Occipital lobe (tissue), 2 donors: ENCODE measurements around the gene MEIS1. TPM values are rescaled to one million over a fixed set of nuclear protein-coding genes. Genes with fewer than 3 reads are reported as not detected.

Experiments
- DNase-seq: peaks from one replicate; lab custom pipeline; 2025; lab: John Stamatoyannopoulos, UW
- total RNA-seq: library from RNA; depleted of rRNA; stranded (reverse); fragments of >200 nt; gene quantifications from one replicate; pipeline ENCODE4 v1.2.3, GENCODE V29; 2014

Gene MEIS1
- total RNA-seq, 1 donor from 2014 or later = 20.7 TPM

DNA sequence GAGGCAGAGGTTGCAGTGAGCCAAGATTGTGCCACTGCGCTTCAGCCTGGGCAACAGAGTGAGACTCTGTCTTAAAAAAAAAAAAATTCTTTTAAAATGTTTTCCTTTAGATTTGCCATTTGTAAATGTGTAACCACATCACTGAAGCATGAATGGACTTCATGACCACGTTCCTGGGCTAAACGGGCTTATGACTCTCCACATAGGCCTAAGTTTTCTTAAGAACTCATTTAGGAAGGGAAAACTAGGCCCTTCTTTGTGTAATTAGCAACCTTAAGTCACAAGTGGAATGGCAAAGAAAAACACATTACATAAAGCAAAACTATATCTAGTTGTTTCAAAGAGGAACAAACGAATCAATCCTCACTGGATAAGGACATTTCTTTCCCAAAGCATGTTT is 99.5 kb downstream of the MEIS1 start:
- no peak for DNase-seq

DNA sequence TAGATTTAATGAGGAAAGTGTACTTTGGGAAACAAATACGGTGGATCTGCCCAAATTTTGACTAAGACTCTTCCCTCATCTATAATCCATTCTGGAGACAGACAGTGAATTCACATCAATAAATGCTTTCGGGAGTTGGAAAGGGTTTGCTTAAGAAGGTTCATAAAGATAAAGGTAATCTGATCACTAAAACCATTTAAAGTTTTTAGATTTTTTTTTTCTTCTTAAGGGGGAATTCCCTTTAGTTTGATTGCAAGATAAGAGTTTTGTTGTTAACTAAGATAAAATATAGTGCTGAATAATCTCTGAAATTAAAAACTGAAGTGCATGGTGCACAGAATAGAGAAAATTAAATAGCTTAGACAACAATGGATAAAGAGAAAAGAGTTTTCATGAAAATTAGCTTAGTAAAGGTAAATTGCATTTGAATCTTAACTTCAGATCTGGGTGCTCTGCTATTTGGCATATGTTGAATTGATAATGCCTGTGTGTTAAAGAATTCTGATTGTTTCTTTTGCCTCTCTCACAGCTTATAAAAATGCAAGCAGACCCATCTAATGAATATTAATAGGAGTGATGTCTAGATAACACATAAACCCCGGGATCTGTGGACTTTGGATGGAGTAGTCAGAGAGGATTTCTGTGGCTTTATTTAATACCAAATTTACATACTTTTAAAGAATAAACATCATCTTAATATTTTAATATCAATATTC is 100.8 kb downstream of the MEIS1 start:
- DNase-seq = no peak

DNA sequence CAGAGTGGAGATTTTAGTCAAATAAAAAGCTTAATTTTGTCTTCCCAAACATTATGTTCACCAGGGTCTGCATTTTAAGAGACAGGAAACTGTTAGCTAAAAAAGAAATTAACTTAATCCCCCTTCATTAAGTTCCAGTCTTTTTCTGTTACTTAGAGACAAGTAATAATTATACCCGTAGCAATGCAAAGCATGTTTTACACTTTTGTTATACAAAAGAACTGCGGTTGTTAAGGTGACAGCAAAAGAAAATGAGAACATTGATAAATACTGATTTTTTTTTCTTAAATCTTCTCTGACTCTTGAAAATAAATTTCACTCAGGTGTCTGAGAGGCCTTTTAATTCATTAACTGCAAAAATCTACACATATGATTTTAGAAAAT is 101.4 kb downstream of the MEIS1 start:
- DNase-seq = no peak

DNA sequence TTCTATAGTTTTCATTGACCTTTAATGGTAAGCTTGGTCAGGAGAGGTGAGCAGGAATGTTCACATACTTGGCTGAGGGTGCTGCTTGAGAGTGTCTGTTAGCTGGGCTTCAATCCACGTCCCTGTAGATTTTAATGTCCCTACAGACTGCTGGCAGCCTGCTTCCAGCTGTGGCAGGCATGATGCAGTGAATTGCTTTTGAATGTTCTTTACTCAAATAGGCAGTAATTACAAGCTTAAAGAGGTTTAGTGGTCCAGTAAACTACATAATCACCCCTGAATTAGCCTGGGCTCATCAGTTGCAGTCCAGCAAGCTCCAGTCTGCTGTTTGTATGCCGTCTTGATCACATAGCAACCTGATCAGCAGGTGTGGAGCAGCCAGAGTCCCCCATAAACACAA is 102.1 kb downstream of the MEIS1 start:
- DNase-seq = no peak

DNA sequence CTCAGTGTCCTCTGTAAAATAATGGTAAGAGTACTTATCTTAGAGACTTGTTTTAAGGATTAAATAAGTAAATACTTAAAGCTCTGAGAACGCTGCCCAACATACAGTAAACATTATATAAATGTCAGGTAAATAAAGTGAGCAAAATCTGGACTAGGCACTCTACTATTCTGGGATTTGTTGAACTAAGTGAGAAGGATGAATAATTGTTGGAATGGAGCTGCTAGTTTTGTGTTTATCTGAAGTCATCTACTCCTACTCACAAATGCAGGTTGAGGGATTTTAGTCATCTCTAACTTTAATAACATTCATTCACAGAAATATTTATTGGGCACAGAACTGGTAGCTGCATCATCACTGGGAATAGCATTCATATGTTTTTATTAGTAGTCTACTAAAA is 103.4 kb downstream of the MEIS1 start:
- no peak for DNase-seq

DNA sequence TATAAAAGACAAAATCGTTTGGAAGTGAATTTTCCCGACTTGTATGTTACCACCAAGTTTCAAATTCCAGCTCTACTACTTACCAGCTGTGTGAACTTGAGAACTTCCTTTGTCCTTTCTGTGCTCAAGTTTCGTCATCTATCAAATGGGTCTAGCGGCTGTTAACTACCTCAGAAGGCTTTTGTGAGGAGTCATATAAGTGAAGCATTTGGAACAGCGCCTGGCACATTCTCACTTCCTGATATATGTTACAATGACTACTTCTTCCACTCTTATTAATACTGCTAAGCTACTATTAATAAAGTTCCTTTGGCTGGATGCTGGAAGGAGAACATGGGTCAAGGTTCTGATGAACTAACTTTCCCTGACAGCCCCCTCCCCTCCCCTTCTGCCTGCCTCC is 104.5 kb downstream of the MEIS1 start:
- no peak for DNase-seq

DNA sequence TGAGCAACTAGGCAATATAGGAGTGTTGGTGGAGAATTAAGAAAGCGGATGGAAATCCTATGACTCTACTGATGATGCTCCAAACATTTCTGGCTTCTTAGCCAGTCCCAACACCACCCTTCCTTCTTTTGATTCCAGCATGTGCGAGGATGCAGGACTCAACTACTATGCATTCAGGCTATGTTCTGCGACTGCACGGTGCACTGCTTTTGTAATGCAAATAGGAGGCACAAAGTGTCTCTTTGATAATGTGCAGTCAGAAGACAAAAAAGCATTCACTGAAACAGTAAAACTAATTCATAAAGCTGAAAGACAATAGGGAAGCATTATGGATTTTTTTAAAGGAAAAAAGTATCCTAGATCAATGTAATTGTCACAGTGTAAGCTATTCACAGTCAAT is 106.7 kb downstream of the MEIS1 start:
- DNase-seq = peak; percentile 9

DNA sequence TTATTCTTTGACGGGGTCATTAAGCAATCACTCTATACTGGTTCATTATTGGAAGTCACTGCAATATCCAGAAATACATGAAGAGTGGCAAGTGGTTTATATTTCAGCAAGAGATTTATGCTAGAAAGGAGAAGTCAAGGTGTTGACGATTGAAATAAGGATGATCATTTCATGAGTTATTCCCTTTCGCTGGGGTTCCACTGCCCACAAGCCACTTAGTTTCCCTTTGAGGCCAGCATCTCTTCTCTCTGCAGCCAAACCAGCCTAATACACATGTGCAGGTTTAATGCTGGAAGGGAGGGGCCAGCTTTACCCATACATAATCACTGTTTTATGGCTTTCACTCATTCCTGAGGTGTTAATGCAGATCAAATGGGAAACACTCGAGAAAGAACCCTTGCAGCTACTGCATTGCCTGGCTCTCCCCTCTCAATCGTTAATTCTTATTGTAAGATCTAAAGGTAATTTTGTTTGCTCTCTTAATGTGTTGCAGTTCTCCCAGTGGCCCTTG is 108.4 kb downstream of the MEIS1 start:
- no peak for DNase-seq

DNA sequence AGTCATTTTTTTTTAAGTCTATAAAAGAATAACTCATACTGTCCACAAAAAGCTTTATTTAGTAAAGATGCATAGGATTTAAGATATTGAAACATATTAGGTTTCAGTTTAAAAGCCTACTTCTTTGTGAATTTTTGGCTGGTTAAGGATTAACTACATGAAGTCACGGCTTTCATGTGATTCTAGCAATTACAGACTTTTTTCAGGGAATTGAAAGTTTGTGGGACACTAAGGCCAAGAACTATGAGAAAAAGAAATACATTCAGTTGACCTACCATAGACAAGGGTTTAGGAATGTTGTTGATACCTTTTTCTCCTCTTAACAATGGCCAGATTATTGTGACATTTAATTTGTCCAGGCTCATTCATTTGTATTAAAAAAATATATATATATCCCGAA is 109.3 kb downstream of the MEIS1 start:
- DNase-seq = no peak

DNA sequence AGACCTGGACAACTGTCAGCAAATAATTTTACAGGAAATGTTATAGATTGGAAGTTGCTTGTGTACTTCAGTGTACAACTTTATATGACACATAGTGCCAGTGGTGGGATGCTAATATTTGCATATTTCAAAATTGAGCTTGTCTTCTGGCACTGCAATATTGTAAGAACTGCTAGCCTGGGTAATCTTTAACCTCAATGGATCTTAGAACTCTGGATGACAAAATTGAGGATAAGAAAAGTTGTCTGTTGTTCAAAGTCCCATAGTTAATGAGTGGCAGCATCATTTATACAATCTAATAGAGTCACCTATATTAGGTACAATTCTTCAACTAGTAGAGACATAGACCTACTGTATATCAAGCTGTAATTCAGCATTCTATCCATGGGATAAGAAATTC is 110.3 kb downstream of the MEIS1 start:
- DNase-seq = no peak

DNA sequence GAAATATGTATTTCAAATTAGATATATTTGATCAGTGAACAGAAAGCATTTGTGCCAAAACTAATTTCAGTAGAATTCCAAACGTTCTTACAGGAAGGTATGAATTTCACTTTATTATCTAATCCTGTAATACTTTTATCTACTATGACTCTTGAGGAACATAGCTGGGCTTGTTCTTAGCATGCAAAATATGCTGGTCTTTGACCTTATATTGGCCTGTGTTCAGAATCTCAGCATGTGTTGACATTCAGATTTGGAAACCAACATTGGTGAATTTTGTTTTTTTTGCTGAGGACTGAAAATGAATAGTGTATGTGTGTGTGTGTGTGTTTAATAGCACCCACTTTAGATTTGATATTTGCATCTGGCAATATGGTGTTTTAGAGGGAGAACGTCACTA is 112.2 kb downstream of the MEIS1 start:
- no peak for DNase-seq

DNA sequence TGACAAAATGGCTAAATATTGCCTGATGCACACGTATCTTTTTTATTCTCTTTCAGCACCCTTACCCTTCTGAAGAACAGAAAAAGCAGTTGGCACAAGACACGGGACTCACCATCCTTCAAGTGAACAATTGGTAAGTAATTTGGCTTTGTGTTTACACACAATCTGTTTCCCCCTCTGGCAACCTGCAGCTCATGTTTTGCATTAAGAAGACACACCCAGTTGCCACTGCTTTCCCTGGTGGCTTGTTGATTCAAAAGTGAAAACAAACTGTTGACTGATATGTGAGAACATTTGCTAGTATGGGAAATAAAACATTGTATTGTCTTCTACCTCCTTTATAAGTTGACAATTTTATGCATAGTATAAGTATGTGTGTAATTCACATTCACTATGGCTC is 113.0 kb downstream of the MEIS1 start:
- DNase-seq = no peak

DNA sequence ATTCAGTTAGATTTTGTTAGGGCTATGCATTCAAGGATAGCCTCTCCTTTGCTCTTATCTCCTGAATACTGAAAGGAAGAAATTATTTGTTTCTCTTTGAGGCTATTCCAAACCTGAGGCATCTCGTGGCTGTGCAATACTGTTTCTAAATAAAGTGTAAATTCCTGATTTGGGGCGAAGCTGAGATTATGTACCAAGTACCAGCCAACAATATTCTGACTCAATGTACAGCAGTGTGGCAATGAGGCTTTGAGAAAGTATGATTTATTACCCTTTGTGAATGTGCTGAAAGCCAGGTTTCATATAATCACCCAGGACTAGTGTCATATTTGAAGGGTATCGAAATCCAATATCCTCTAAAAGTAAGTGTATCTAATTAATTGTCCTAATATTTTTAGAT is 113.5 kb downstream of the MEIS1 start:
- DNase-seq = no peak

DNA sequence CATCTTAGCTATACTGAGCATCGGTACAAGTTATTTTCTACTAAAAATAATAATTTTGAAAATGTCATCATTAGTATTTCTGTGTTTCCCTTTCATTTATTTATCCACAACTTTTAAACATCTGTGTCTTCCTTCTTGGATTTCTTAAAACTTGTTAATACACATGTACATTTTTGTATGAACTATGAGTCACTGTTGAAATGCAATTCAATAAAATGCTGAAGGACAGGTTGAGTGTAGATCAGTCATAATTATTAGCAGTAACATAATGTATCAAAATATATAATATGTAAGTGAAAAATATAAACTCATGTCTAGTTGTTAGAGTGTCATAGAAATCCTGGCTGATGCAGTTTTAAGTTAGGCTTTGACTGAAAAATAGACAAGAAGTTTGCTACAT is 115.9 kb downstream of the MEIS1 start:
- no peak for DNase-seq

DNA sequence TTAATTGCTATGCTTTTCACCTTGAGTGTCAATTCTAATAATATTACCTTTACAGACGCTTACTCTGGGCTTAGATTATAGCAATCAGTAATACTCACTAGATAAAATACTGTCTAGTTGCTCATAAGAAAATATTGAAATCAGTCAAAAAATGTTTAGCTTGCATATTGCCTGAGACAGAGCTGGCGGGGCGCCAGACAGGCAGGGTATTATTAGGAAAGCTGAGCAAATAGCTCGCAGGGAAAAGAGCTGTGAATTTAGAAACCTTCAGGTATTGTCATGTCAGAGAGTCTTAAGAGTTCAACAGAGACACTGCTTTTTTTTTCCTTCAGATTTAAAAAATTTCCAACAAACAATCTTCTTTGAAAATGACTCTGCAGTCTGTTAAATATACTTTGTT is 118.4 kb downstream of the MEIS1 start:
- DNase-seq = no peak

DNA sequence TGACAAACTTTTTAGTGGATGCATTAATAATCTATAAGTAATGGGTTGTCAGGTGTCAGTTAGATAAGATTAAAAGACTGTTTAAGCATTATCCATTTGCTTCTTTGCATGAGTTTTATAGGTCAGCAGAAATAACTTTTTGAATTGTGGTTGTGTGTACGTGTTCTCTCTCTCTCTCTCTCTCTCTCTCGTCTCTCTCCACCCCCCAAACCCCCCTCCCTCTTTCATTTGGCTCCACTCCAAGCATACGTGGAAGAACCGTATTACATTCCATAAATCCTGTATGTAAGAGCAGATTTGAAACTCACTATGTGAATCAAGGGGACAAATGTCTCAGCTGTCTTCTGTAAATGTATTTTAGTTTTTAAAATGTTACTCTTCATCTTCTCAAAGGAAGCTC is 120.2 kb downstream of the MEIS1 start:
- DNase-seq = no peak

DNA sequence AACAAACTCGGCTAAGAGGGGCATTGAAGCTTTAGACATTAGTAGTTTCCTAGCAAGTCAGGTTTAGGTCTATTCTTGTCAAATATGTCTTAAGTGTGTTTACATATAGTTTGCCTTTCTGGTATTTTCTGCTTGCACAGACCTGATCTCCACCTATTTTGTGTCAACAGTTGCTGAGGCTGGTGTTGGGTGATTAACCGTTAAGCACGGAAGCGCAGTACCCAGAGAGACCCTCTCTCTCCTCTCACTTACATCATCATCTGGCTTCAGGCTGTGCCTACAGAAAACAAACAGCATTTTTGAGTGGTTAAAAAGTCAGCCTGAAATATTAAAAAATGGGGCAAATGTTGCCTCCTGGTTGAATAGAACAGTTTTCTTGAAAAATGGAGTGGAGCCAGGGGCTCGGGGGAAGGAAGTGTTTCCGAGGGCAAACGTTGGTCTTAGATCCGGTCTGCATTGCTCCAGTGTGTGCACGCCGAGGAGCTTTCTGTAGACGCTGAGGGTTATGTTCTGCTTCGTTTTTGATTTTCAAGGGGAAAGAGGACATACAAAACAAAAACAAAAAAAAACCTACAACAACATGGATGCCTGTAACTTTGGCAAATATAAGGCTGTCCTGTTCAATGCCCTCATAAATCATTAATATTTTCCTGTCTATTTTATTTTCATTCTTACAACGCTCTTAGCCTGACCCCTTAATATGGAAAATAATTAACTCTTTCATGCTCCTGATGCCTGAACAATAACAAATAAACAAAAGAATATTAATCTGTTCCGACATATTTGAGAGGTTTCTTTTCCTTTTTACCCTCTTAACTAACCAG is 120.8 kb downstream of the MEIS1 start:
- no peak for DNase-seq

DNA sequence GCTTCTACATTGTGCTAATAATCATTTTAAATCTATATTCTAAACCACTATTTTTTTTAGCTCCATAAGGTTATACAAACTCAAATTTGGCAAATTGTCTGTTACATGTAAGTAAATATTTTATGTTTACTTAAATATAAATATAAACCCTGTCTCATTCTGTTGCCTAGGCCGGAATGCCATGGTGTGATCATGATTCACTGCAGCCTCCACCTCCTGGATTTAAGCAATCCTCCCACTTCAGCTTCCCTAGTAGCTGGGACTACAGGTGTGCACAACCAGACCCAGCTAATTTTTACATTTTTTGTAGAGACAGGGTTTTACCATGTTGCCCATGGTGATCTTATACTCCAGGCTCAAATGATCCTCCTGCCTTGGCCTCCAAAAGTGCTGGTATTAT is 124.7 kb downstream of the MEIS1 start:
- DNase-seq = no peak

DNA sequence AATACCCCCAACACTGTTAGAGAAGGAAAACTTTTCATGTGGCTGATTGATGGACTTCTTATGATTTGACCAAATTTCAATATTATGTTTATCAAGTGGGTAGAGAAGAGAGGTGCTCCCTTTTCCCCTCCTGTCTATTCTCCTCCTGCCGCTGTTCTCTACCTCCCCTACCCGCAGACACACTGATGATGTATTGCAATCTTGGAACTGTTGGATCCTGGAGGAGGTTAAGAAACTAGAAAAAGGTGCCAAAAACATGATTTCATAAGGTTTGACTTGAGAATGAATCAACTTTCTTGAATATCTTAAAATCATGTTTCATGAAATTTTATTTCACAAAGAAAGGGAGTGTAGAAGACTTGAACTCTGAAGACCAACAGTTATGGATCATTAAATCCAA is 125.8 kb downstream of the MEIS1 start:
- no peak for DNase-seq

DNA sequence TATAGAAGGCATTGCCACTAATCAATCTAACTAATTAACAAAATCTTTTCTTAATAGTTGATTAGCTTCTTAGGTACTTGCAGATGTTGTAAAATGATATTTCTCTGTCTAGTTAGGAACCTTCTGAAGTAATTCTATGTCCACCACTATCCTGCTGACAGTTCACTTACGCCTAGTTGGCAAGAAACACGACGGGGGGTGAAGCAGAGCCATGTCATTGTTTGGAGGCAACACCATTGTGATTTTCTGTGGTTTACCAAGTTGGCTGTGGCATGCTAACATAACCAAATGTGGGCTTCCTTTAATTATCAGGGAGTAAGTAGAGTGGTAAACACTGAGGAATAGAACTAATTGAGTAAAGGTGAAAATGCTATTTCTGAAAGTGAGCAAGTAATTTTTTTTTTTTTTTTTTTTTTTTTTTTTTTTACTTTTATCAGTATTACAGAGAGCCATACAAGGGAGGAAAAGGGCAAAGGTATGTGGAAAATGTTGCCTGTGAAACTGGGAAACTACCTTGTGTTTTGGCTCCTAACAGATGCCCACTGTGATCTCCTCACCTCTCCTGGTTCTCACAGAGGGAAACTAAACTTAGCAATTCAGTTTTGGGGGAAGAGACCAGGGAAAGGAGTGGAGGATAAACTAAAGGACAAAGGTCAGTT is 126.8 kb downstream of the MEIS1 start:
- DNase-seq = no peak

DNA sequence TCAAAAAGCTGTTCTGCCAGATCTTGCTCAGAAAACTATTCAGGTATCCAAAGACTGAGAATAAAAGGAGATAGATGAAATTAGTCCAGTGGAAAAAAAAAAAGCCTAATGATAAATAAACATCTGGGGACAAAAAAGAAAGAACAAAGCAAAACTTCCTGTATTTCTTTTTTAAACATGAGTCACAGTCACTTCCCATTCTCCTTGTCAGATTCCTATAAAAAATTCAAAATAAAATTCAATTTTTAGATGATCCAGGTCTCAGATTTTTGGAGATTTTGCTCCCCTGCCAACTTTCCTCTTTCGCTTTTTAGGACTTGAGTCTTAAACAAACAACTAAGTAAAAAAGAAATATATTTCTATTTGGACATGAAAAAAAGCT is 127.4 kb downstream of the MEIS1 start:
- DNase-seq = no peak

DNA sequence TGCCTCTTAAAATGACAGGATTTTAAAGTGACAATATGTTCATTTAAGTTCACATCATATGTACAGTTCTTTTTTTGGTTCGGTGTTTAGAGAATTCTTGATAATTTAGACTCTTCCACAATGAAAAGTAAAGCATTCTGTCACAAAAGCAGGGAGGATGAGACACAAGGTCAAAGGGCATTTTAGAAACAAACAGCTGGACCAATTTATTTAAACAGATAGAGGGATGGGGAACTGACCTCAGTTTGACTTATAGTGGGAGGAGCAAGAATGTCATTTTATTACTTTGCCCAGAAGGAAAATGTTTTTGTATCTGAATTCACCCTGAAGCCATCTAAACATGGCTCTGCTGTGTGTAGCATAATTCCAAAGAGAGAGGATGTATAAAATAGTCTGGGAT is 128.5 kb downstream of the MEIS1 start:
- DNase-seq = no peak

DNA sequence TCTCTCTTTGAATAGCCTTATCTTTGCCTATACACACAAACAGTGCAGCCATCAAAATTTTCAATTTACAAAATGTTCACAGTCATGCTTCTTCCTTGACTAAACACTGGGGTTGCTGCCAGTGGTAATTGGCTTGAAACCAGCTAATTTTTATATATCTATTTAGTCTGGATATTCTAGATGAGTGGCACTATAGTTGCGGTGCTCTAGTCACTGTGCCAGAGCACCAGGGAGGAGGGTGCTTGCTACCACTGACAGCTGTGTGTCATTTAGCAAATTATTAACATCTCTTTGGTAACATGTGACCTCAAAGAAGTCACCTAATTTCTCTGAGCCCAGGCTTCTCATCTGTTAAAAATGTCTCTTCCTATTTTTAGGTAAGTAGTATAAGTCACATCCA is 130.4 kb downstream of the MEIS1 start:
- DNase-seq = no peak
